Measurements from ENCODE around the gene RNF223.
"Not testable (repeated sequence)": the region's sequence is repeated elsewhere in the genome, so short reads cannot be mapped to it uniquely, and the experiment has no call there.

Gene RNF223

GRCh38 chr1:1041873-1042272, 32.2 kb downstream of the RNF223 start:
- DNase-seq = no peak

GRCh38 chr1:1041092-1041523, 33.0 kb downstream of the RNF223 start:
- no peak for DNase-seq

GRCh38 chr1:1040004-1040991, 33.8 kb downstream of the RNF223 start:
- no peak for DNase-seq

GRCh38 chr1:1039145-1039910, 34.8 kb downstream of the RNF223 start:
- no peak for DNase-seq

GRCh38 chr1:1038694-1039093, 35.4 kb downstream of the RNF223 start:
- DNase-seq = no peak

GRCh38 chr1:1037366-1038327, 36.5 kb downstream of the RNF223 start:
- DNase-seq = no peak

- no peak for DNase-seq
Observed at GRCh38 chr1:1035291-1035943, 38.7 kb downstream of the RNF223 start.

- DNase-seq = no peak
Observed at GRCh38 chr1:1034439-1034781, 39.7 kb downstream of the RNF223 start.

- no peak for DNase-seq
Observed at GRCh38 chr1:1033731-1034438, 40.2 kb downstream of the RNF223 start.

- no peak for DNase-seq
Observed at GRCh38 chr1:1033009-1033587, 41.0 kb downstream of the RNF223 start.

- DNase-seq = no peak
Observed at GRCh38 chr1:1032424-1032823, 41.7 kb downstream of the RNF223 start.

GRCh38 chr1:1031659-1032235, 42.4 kb downstream of the RNF223 start:
- DNase-seq = no peak

- not testable (repeated sequence) for DNase-seq
Observed at GRCh38 chr1:1030867-1031658, 43.0 kb downstream of the RNF223 start.

GRCh38 chr1:1027791-1028190, 46.3 kb downstream of the RNF223 start:
- no peak for DNase-seq

GRCh38 chr1:1026599-1027413, 47.3 kb downstream of the RNF223 start:
- no peak for DNase-seq

GRCh38 chr1:1025730-1026129, 48.4 kb downstream of the RNF223 start:
- DNase-seq = no peak

- DNase-seq = no peak
Observed at GRCh38 chr1:1024771-1025699, 49.1 kb downstream of the RNF223 start.
